SH-SY5Y (cell line): ENCODE results near the gene FAM83D.

Experiments
- GATA2 ChIP-seq: IDR thresholded peaks from 2 replicates; pipeline ENCODE4 v1.6.1; 2011; ENCODE audit warnings: mild to moderate bottlenecking, low read depth, low read length
- GATA3 ChIP-seq: IDR thresholded peaks from 2 replicates; pipeline ENCODE4 v1.6.1; 2011; ENCODE audit warnings: low read depth, mild to moderate bottlenecking, low read length, moderate library complexity

- no peak for TF ChIP-seq GATA3
- TF ChIP-seq GATA2: no peak
Observed at GRCh38 chr20:38939686-38940085, 13.5 kb downstream of the FAM83D start.
